Measurements from ENCODE around the gene ZNF436.
"Not testable (repeated sequence)": the region's sequence is repeated elsewhere in the genome, so short reads cannot be mapped to it uniquely, and the experiment has no call there.

GRCh38 chr1:23380236-23380635 is 10.6 kb upstream of the ZNF436 start:
- TF ChIP-seq CTCF (conservative IDR thresholded peaks at IDR 0.05); ZFX (IDR thresholded peaks at IDR 0.05): not testable (repeated sequence)
